GM12874 (cell line): ENCODE data around the gene PACSIN1.

ENCODE experiments used
- TF ChIP-seq, protein P1 (sequence below): IDR thresholded peaks from 2 replicates; pipeline ENCODE4 v1.5.1; 2011; ENCODE audit warnings: low read depth, mild to moderate bottlenecking, control low read depth, low read length, moderate library complexity; ENCODE audit not compliant: insufficient read depth

PACSIN1 gene

DNA sequence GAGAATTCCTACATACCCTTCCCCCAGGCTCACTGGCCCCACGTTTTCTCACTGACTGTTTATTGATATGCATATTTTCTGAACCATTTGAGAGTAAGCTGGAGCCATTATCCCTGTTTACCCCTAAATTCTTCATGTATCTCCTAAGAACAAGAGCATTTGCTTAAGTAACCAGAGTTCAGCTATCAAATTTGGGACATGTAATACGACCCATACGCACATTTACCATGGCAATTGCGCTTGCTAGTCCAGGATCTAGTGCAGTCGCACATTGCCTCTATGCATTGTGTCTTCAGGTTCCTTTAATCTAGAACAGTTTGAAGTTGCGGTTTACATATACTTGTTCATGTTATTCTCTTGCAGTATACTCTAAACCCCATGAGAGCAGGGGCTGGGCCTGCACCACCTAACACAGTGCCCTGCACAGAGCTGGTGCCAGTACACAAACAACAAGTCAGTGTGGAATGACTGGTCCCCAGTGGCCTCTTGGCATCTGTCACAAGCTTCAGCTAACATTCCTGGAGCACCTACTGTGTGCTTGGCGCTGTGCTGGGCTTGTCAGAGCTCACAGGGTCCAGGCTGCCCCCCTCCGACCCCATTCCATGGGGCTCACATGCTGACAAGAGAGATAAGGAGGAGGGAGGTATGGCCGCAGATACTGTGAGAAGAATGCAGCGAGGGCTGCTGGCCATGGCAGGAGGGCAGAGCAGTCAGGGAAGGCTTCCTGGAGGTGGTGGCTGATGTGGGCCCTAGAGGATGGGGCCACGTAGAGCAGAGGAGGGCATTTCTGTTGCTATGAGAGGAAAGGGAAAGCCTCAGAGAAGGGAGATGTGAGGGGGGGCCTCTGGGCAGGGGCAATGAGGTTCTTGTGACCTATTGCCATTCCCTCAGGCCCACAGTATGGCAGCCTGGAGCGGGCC lies 62.1 kb downstream of the PACSIN1 start:
- TF ChIP-seq, protein P1, sequence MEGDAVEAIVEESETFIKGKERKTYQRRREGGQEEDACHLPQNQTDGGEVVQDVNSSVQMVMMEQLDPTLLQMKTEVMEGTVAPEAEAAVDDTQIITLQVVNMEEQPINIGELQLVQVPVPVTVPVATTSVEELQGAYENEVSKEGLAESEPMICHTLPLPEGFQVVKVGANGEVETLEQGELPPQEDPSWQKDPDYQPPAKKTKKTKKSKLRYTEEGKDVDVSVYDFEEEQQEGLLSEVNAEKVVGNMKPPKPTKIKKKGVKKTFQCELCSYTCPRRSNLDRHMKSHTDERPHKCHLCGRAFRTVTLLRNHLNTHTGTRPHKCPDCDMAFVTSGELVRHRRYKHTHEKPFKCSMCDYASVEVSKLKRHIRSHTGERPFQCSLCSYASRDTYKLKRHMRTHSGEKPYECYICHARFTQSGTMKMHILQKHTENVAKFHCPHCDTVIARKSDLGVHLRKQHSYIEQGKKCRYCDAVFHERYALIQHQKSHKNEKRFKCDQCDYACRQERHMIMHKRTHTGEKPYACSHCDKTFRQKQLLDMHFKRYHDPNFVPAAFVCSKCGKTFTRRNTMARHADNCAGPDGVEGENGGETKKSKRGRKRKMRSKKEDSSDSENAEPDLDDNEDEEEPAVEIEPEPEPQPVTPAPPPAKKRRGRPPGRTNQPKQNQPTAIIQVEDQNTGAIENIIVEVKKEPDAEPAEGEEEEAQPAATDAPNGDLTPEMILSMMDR: no peak

DNA sequence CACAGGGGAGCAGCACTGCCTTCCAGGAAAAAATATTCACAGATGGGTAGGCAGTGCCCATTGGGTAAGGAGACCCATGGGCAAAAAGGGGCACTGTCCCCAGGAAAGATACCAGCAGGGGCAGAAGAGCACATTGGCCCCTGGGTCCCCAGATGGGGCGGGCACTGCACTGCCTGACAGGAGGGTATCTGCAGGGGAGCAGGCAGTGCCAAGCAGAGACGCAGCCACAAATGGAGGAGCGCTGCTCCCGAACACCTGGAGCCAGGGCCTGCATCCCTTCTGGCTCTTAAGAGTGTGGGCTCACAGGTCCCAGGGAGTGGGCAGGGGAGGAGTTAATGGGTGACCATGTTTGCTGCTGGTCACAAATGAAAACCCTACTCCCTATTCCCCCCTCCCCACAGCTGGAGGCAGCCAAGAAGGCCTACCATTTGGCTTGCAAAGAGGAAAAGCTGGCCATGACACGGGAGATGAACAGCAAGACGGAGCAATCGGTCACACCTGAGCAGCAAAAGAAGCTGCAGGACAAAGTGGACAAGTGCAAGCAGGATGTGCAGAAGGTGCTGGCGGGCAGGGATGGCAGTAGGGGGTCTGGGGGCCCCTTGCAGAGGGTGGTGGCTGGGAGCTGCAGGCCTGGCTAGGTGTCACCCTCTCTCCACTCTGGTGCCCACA lies 63.3 kb downstream of the PACSIN1 start:
- TF ChIP-seq, protein P1: no peak

DNA sequence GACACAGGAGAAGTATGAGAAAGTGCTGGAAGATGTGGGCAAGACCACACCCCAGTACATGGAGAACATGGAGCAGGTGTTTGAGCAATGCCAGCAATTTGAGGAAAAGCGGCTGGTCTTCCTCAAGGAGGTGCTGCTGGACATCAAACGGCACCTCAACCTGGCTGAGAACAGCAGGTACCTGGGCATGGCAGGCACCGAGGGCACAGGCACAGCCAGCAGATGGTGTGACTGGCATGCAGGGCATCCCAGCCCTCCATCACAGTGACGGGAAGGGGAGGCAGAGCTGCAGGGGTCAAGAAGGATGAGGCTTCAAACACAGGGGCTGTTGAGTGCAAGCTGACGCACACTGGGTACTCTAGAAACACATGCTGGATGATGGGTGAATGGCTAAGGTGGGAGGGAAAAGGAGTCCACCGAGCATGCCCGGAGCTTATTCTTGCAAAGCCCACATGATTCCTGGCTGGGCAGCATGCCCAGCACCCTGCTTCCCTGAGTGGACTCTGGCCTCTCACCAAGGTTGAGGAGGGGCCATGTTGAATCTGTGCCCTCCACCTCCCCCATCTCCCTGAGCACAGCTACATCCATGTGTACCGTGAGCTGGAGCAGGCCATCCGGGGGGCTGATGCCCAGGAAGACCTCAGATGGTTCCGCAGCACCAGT lies 63.9 kb downstream of the PACSIN1 start:
- TF ChIP-seq, protein P1: no peak

DNA sequence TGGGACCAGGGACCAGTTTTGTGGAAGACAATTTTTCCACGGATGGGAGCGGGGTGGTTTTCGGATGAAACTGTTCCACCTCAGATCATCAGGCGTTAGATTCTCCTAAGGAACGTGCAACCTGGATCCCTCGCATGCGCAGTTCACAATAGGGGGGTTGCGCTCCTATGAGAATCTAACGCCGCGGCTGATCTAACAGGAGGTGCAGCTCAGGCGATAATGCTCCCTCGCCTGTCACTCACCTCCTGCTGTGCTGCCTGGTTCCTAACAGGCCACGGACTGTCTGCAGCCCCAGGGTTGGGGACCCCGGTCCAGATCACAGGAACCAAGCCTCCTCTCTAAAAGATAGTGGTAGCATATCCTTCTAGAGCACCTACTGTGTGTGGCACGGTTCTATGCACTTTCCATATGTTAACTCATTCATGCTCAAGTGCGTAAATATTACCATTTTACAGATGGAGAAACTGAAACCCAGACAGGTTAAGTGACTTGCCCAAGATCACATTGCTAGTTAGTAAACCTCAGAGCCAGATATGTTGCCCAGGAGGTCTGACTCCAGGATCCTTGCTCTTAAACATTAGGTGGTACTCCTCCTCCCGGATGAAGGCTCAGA lies 65.0 kb downstream of the PACSIN1 start:
- TF ChIP-seq, protein P1: no peak

DNA sequence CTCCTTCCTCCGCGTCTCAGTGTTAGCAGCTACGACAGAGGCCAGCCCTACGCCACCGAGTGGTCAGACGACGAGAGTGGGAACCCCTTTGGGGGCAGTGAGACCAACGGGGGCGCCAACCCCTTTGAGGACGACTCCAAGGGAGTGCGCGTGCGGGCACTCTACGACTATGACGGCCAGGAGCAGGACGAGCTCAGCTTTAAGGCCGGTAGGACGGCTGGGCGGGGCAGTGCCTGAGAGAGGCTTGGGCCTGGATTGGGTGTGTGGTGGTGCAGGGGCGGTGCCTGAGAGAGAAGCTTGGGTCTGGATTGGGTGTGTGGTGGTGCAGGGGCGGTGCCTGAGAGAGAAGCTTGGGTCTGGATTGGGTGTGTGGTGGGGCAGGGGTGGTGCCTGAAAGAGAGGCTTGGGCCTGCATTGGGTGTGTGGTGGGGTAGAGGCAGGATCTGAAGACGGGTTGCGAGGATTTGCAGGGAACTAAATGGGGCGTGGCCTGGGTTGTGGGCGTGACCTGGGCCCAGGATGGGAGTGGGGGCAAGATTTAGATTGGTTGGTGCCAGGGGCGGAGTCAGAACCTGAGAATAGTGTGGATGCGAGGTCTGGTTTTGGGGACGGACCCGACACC lies 65.8 kb downstream of the PACSIN1 start:
- TF ChIP-seq, protein P1: no peak

DNA sequence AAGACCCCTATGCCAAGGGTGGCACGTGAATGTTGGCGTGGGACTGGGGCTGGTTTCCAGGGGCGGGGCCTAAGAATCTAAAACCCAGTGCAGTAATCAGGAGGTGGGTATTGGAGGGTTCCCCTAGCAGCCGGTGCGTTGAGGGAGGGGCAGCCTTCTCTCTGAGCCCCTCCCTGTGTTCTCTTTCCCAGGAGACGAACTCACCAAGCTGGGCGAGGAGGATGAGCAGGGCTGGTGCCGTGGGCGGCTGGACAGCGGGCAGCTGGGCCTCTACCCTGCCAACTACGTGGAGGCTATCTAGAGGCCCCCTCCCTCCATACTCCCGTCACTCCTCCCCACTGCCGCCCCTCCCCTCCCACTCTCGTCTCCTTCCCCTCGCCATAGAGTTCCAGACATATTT lies 66.4 kb downstream of the PACSIN1 start:
- TF ChIP-seq, protein P1: no peak
